T-helper 2 cell treated with Interferon-gamma antibody and Interleukin-4, amounts not matched to agents 5 μg/mL and 100 μg/mL, for 36 hours (primary cell): ENCODE data around the gene POC1B.

Source experiments
- DNase-seq: peaks from one replicate; pipeline ENCODE4 v3.0.0; 2021; ENCODE audit warnings: low spot score
- H3K27ac Mint-ChIP-seq: one replicate; pipeline ENCODE4 v1.8.0; 2021; ENCODE audit warnings: mild to moderate bottlenecking, mixed read lengths
- H3K27me3 Mint-ChIP-seq: one replicate; pipeline ENCODE4 v1.8.0; 2021; ENCODE audit warnings: low read depth, mixed read lengths
- H3K36me3 Mint-ChIP-seq: one replicate; pipeline ENCODE4 v1.8.0; 2021; ENCODE audit warnings: low read depth, mixed read lengths
- H3K4me1 Mint-ChIP-seq: one replicate; pipeline ENCODE4 v1.8.0; 2021; ENCODE audit warnings: low read depth, mixed read lengths
- H3K4me3 Mint-ChIP-seq: one replicate; pipeline ENCODE4 v1.8.0; 2022; ENCODE audit warnings: mild to moderate bottlenecking, moderate library complexity, mixed read lengths
- H3K9me3 Mint-ChIP-seq: one replicate; pipeline ENCODE4 v1.8.0; 2021; ENCODE audit warnings: mixed read lengths

Gene POC1B

DNA sequence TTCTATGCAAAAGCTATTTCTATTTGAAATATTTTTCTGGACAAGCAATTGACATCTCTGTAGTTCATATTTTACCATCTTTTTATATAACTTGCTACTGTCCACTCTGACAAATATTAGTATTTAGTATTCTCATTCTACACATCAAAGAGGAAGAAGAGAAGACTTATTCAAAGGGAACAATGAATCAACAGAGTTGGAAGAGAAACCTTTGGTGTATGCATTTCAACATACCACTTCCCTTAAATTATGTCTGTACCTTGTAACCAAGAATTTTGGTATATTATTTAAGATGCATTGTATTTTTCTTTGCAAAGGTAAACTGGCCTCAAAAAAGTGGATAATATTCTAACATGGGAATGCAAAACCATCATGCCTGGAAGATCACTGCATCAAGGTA is 101.5 kb downstream of the POC1B start:
- no peak overlapping the region for H3K27ac Mint-ChIP-seq
- H3K36me3 Mint-ChIP-seq, result peaks cover 51% of the 10 kb centered on the region
- no peak overlapping the region for H3K4me3 Mint-ChIP-seq
- H3K4me1 Mint-ChIP-seq, result peaks cover 48% of the 10 kb centered on the region
- peaks cover 3% of the 10 kb centered on the region for H3K9me3 Mint-ChIP-seq
- DNase-seq, result no peak
- H3K27me3 Mint-ChIP-seq, result no peaks in the 10 kb centered on the region

DNA sequence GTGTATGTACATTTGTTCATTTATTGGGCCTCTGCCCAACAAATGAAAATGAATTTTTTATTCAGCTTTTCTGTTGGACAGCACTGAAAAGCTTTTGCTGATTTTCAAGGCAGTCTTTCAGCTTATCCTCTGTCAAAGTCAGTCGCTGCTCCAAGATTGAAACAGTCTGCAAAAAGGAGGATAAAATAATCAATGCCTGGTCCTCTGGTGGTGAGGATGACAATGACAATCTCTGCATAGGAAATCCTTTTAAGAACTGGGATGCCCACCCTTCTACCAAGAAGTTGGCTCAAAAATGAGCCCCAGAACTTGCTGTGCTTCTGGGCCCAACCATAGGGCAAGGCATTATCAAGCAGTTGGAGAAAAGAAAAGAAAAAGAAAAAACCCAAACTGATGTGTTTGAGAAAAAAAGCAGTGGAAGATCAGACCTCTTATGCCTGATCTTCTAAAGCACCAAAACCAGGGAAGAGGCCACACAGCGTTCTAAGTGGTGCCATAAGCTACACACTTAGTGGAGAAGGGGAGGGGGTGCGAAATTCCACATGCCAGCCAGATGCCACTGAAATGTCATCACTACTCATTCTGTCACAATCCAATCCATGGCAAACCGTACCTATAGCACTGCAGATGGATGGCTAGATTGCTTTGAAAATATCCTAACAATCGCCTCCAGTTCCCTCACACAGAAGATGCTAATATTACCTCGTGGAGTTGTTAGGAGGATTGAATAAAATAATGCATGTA is 104.6 kb downstream of the POC1B start:
- peaks cover 32% of the 10 kb centered on the region for H3K4me1 Mint-ChIP-seq
- H3K27me3 Mint-ChIP-seq, result no peaks in the 10 kb centered on the region
- H3K27ac Mint-ChIP-seq, result no peak overlapping the region
- H3K9me3 Mint-ChIP-seq, result no peaks in the 10 kb centered on the region
- H3K4me3 Mint-ChIP-seq, result no peak overlapping the region
- DNase-seq, result no peak
- H3K36me3 Mint-ChIP-seq, result peaks cover 54% of the 10 kb centered on the region

DNA sequence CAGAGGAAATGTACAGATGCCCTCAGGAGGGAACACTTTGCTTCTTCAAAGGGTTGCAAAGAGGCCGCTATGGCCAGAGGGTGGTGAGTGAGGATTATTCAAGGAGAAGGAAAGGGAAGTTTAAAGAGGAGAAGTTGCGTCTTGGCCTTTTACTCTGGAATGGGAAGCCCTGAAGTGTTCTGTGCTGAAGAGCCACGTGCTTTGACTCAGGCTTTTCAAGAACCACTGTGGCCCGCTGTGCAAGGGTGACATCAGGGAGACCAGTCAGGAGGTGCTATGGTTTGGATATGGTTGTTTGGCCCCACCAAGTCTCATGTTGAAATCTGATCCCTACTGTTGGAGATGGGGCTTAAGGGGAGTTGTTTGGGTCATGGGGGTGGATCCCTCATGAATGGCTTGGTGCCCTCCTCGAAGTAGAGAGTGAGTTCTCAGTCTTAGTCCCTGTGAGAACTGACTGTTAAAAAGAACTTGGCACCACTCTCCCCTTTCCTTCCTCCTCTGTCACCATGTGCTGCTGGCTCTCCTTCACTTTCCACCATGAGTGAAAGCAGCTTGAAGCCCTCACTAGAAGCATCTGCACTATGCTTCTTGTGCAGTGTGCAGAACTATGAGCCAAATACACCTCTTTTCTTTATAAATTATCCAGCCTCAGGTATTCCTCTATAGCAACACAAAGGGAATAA is 107.5 kb downstream of the POC1B start:
- no peak for DNase-seq
- Mint-ChIP-seq H3K36me3 (peaks cover 39% of the 10 kb centered on the region), H3K27ac (no peak overlapping the region), H3K4me3 (no peak overlapping the region), H3K9me3 (no peaks in the 10 kb centered on the region), H3K4me1 (peaks cover 22% of the 10 kb centered on the region), H3K27me3 (no peaks in the 10 kb centered on the region)

DNA sequence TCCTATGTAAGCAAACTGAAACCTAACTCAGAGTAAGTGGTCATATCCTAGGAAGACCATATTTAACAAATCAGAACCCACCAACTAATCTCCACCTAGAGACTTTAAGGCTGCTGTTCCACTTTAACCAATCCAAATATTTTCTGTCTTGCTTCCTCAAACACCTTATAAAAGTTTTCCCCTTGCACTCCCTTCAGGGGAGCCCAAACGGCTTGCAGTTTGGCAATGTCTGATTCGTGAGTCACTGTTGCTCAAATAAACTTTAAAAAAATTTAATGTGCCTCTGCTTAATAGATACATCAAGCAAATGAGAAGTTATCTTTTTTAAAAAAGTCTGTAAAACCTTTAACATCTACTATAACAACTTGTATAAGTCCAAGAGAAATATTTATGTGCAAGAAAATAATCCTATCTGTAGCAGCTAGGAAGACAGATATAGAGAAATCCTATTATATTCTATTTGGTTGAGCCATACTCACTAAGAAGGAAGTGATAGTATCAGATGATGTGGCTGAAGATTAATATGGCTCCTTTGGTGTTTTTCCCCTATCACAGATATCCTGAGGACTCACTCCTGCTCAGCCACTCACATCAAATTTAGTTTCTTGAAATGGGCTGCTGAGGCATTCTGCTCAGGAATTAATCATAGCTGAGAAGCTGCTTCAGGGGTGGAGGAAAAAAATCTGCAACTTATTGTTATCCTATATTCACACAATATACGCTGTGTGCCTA is 108.4 kb downstream of the POC1B start:
- Mint-ChIP-seq H3K36me3 (peaks cover 37% of the 10 kb centered on the region), H3K9me3 (no peaks in the 10 kb centered on the region), H3K27ac (no peak overlapping the region), H3K27me3 (no peaks in the 10 kb centered on the region), H3K4me1 (peaks cover 22% of the 10 kb centered on the region), H3K4me3 (no peak overlapping the region)
- no peak for DNase-seq

- Mint-ChIP-seq H3K4me1 (peaks cover 15% of the 10 kb centered on the region), H3K27me3 (no peaks in the 10 kb centered on the region), H3K36me3 (peaks cover 30% of the 10 kb centered on the region), H3K9me3 (no peaks in the 10 kb centered on the region), H3K4me3 (no peak overlapping the region), H3K27ac (no peak overlapping the region)
- DNase-seq, result no peak
Measured at GRCh38 chr12:89416049-89416792, 109.6 kb downstream of the POC1B start.

DNA sequence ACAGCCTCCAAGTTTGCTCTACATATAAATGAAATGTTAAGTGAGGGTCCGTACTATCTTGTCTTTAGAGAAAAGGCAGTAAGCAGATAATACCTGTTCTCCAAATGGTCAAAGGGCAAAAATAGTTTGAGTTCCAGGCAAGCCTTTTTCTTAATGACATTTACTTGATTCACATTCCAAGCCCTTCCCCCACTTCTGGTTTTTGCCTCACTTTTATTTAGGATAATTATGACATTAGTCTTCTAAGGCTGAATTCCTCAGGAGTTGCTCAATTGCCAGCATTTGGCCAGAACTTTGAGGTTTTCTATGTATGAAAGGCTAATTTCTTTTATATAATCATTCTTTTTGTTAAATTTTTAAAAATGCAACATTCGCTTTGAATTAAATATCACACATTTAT is 111.0 kb downstream of the POC1B start:
- DNase-seq, result no peak
- Mint-ChIP-seq H3K9me3 (no peaks in the 10 kb centered on the region), H3K27me3 (no peaks in the 10 kb centered on the region), H3K4me1 (peaks cover 10% of the 10 kb centered on the region), H3K27ac (no peak overlapping the region), H3K36me3 (peaks cover 26% of the 10 kb centered on the region), H3K4me3 (no peak overlapping the region)

- Mint-ChIP-seq H3K27ac (no peak overlapping the region), H3K4me1 (peaks cover 10% of the 10 kb centered on the region), H3K36me3 (peaks cover 25% of the 10 kb centered on the region), H3K9me3 (no peaks in the 10 kb centered on the region), H3K27me3 (no peaks in the 10 kb centered on the region), H3K4me3 (no peak overlapping the region)
- DNase-seq, result no peak
Measured at GRCh38 chr12:89414322-89414721, 111.5 kb downstream of the POC1B start.

GRCh38 chr12:89413234-89413633 is 112.6 kb downstream of the POC1B start:
- no peak overlapping the region for H3K4me3 Mint-ChIP-seq
- no peaks in the 10 kb centered on the region for H3K27me3 Mint-ChIP-seq
- H3K36me3 Mint-ChIP-seq, result peaks cover 23% of the 10 kb centered on the region
- H3K27ac Mint-ChIP-seq, result no peak overlapping the region
- H3K4me1 Mint-ChIP-seq, result peaks cover 8% of the 10 kb centered on the region
- DNase-seq, result no peak
- no peaks in the 10 kb centered on the region for H3K9me3 Mint-ChIP-seq

DNA sequence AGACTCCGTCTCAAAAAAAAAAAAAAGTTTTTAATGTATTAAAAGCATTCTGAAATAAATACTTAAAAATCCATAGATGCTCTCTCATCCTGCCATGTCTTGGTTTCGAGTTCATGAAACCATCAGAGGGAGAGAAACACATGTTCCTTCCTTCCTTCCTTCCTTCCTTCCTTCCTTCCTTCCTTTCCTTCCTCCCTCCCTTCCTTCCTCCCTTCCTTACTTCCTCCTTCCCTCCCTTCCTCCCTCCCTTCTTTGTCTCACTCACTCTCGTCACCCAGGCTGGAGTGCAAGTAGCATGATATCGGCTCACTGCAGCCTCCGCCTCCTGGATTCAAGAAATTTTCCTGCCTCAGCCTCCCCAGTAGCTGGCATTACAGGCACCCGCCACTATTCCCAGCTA is 113.2 kb downstream of the POC1B start:
- H3K36me3 Mint-ChIP-seq, result peaks cover 21% of the 10 kb centered on the region
- no peaks in the 10 kb centered on the region for H3K27me3 Mint-ChIP-seq
- no peaks in the 10 kb centered on the region for H3K9me3 Mint-ChIP-seq
- no peak overlapping the region for H3K4me3 Mint-ChIP-seq
- no peak for DNase-seq
- H3K4me1 Mint-ChIP-seq, result peaks cover 5% of the 10 kb centered on the region
- H3K27ac Mint-ChIP-seq, result no peak overlapping the region

- H3K9me3 Mint-ChIP-seq, result no peaks in the 10 kb centered on the region
- no peaks in the 10 kb centered on the region for H3K27me3 Mint-ChIP-seq
- H3K4me1 Mint-ChIP-seq, result peaks cover 3% of the 10 kb centered on the region
- no peak overlapping the region for H3K4me3 Mint-ChIP-seq
- H3K36me3 Mint-ChIP-seq, result peaks cover 20% of the 10 kb centered on the region
- no peak for DNase-seq
- no peak overlapping the region for H3K27ac Mint-ChIP-seq
Measured at GRCh38 chr12:89411846-89412245, 114.0 kb downstream of the POC1B start.

- DNase-seq, result no peak
- Mint-ChIP-seq H3K27ac (no peak overlapping the region), H3K4me3 (no peak overlapping the region), H3K9me3 (no peaks in the 10 kb centered on the region), H3K4me1 (peaks cover 3% of the 10 kb centered on the region), H3K36me3 (peaks cover 18% of the 10 kb centered on the region), H3K27me3 (no peaks in the 10 kb centered on the region)
Measured at GRCh38 chr12:89411234-89411633, 114.6 kb downstream of the POC1B start.

DNA sequence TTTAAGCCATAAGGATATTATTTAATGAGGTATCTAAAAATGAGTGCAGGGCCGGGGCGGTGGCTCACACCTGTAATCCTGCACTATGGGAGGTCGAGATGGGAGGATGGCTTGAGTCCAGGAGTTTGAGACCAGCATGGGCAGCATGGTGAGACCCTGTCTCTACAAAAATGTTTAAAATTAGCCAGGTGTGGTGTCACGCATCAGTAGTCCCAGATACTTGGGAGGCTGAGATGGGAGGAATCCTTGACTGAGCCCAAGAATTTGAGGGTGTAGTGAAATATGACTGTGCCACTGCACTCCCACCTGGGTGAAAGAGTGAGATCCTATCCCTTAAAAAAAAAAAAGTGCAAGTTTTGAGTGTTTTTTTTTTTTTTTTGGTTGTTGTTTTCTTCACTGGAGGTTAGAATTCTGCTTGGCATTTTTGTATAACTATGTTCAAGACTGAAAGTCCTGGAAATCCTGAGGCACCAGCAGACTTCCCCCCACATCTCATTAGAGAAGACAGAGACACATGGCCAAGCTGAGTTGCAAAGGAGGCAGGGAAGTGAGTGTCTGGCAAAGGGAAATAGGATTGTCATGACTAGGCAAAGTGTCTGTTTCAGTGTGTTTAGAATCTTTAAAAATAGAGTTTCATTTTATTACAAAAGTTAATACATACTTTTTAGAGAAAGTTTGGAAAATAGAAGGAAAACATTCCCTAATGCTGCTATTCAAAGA is 120.1 kb downstream of the POC1B start:
- no peak overlapping the region for H3K27ac Mint-ChIP-seq

DNA sequence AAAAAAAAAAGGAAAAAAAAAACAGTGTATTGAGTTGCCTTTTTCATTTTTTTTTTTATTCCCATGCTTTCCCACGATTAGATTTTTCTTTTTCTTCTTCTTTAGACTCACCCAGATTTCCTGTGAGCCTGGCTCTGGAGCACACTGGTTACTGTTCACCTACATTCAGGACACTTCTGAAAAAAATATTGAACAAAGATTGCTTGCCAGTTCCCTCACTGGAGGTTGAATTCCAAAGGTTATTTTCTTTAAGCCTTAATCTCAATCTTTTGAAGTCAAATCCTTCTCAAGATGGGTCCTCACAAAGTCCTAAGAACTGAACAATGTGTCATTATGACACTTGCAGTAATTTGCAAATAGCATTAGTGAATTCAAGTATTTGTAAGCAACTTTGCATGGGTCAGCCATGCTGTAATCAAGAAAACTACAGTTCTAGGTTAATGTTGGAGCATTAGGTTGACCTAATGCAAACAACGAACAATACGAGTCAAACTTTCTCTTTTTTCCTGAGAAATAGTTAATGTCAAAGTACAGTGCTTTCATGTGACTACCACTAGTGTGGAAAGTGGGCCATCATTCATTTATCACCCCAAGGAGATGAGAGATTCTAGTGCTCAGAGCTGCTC is 124.3 kb downstream of the POC1B start:
- H3K9me3 Mint-ChIP-seq, result peaks cover 5% of the 10 kb centered on the region
- H3K4me1 Mint-ChIP-seq, result peaks cover 19% of the 10 kb centered on the region
- DNase-seq, result no peak

More for the DNA sequence above, 120.1 kb downstream of the POC1B start:
- Mint-ChIP-seq H3K27me3 (no peaks in the 10 kb centered on the region), H3K9me3 (peaks cover 5% of the 10 kb centered on the region), H3K4me1 (peaks cover under 1% of the 10 kb centered on the region), H3K36me3 (peaks cover 25% of the 10 kb centered on the region), H3K4me3 (no peak overlapping the region)
- no peak for DNase-seq

More for the DNA sequence above, 124.3 kb downstream of the POC1B start:
- H3K4me3 Mint-ChIP-seq, result no peak overlapping the region
- H3K36me3 Mint-ChIP-seq, result peaks cover 23% of the 10 kb centered on the region
- H3K27ac Mint-ChIP-seq, result peak overlapping the region; percentile 65
- H3K27me3 Mint-ChIP-seq, result no peaks in the 10 kb centered on the region
